ENCODE data around the gene GMDS. TPM values are rescaled to one million over a fixed set of nuclear protein-coding genes. Genes with fewer than 3 reads are reported as not detected.

Gene GMDS
- total RNA-seq, 4 donors from 2014 or later: 9.5 to 32.8 (median 22.4) TPM

- DNase-seq: no peak
- 84 to 90% methylated on average over 4 of the region's 4 CpGs for WGBS, 2 donors
- no peak overlapping the region for H3K4me3 ChIP-seq (replicated peaks in 1 of 3)
- H3K36me3 ChIP-seq: no peaks in the 10 kb centered on the region
- H3K27me3 ChIP-seq: no peaks in the 10 kb centered on the region
- H3K4me1 ChIP-seq: peaks cover 6 to 14% of the 10 kb centered on the region in 2 donors
- intact Hi-C loops (cut with DNase I): loop anchor here (5.0 kb wide), 1 partner anchor 592 kb away; no protein-coding TSS in a partner anchor
- TF ChIP-seq CTCF (IDR thresholded peaks at IDR 0.05): no peak
- no peak for TF ChIP-seq POLR2A (IDR thresholded peaks at IDR 0.05)
- no peak overlapping the region for H3K27ac ChIP-seq
- H3K9me3 ChIP-seq: no peaks in the 10 kb centered on the region
Observed at GRCh38 chr6:2194643-2195042, 50.8 kb downstream of the GMDS start.

GRCh38 chr6:2193931-2194330 lies 51.5 kb downstream of the GMDS start:
- Histone ChIP-seq H3K4me3 (replicated peaks in 1 of 3) (no peak overlapping the region), H3K9me3 (no peaks in the 10 kb centered on the region), H3K36me3 (no peaks in the 10 kb centered on the region), H3K27me3 (no peaks in the 10 kb centered on the region), H3K27ac (no peak overlapping the region), H3K4me1 (peaks cover 6 to 14% of the 10 kb centered on the region in 2 donors)
- DNase-seq: no peak
- no peak for TF ChIP-seq CTCF (IDR thresholded peaks at IDR 0.05)
- TF ChIP-seq POLR2A (IDR thresholded peaks at IDR 0.05): no peak
- intact Hi-C loops (cut with DNase I): loop anchor here (5.0 kb wide), 1 partner anchor 592 kb away; no protein-coding TSS in a partner anchor
- WGBS, 2 donors: 97 to 99% methylated on average over 5 of the region's 5 CpGs

- peaks cover 6 to 14% of the 10 kb centered on the region in 2 donors for H3K4me1 ChIP-seq
- WGBS, 2 donors: 88 to 92% methylated on average over 5 of the region's 5 CpGs
- intact Hi-C loops (cut with DNase I): loop anchor here (5.0 kb wide), 1 partner anchor 591 kb away; no protein-coding TSS in a partner anchor
Observed at GRCh38 chr6:2192976-2193375, 52.4 kb downstream of the GMDS start.

GRCh38 chr6:2191390-2191740 lies 54.0 kb downstream of the GMDS start:
- H3K4me3 ChIP-seq (replicated peaks in 1 of 3): no peak overlapping the region
- intact Hi-C loops (cut with DNase I): loop anchor here (5.0 kb wide), 1 partner anchor 589 kb away; no protein-coding TSS in a partner anchor
- no peak overlapping the region for H3K27ac ChIP-seq
- WGBS, 2 donors: 94% methylated on average over 3 of the region's 9 CpGs; no CpG with 5 or more reads in 1 of the 2 donors
- H3K27me3 ChIP-seq: no peaks in the 10 kb centered on the region
- no peaks in the 10 kb centered on the region for H3K36me3 ChIP-seq
- H3K9me3 ChIP-seq: no peaks in the 10 kb centered on the region
- H3K4me1 ChIP-seq: peaks cover 3 to 5% of the 10 kb centered on the region in 2 donors
- TF ChIP-seq POLR2A (IDR thresholded peaks at IDR 0.05) (no peak), CTCF (IDR thresholded peaks at IDR 0.05) (no peak)
- no peak for DNase-seq

More at GRCh38 chr6:2192976-2193375, 52.4 kb downstream of the GMDS start:
- Histone ChIP-seq H3K36me3 (no peaks in the 10 kb centered on the region), H3K4me3 (replicated peaks in 1 of 3) (no peak overlapping the region), H3K9me3 (no peaks in the 10 kb centered on the region), H3K27ac (no peak overlapping the region), H3K27me3 (no peaks in the 10 kb centered on the region)
- TF ChIP-seq CTCF (IDR thresholded peaks at IDR 0.05) (no peak), POLR2A (IDR thresholded peaks at IDR 0.05) (no peak)
- DNase-seq: no peak

- H3K4me1 ChIP-seq: no peaks in the 10 kb centered on the region
- intact Hi-C loops (cut with DNase I): loop anchor here (5.0 kb wide), 1 partner anchor 589 kb away; no protein-coding TSS in a partner anchor
- TF ChIP-seq POLR2A (IDR thresholded peaks at IDR 0.05): no peak
- no peak for TF ChIP-seq CTCF (IDR thresholded peaks at IDR 0.05)
- no peaks in the 10 kb centered on the region for H3K36me3 ChIP-seq
- DNase-seq: no peak
- H3K9me3 ChIP-seq: no peaks in the 10 kb centered on the region
- H3K27me3 ChIP-seq: no peaks in the 10 kb centered on the region
- WGBS, 2 donors: 97 to 98% methylated on average over 15 to 21 of the region's 24 CpGs
- no peak overlapping the region for H3K4me3 ChIP-seq (replicated peaks in 1 of 3)
- H3K27ac ChIP-seq: no peak overlapping the region
Observed at GRCh38 chr6:2190661-2191389, 54.6 kb downstream of the GMDS start.
